Ovary (tissue), 9 donors: ENCODE data around the gene AHRR. TPM values are rescaled to one million over a fixed set of nuclear protein-coding genes. Genes with fewer than 3 reads are reported as not detected.
"Not testable (repeated sequence)": the region's sequence is repeated elsewhere in the genome, so short reads cannot be mapped to it uniquely, and the experiment has no call there.

Experiments used
- DNase-seq, 5 donors: peaks; one replicate each; pipeline ENCODE4 v3.0.0-alpha.2; 2019 to 2020
- H3K27ac ChIP-seq, 2 donors: fragments of 200-600 bp; one replicate each; pipeline versions ENCODE4 v1.5.1 to v1.8.0; 2019 to 2022
- H3K27me3 ChIP-seq: fragments of 200-600 bp; one replicate; pipeline ENCODE4 v1.8.0; 2022
- H3K36me3 ChIP-seq: fragments of 200-600 bp; sonication (generic); one replicate; pipeline ENCODE4 v1.5.1; 2019
- H3K4me1 ChIP-seq: one replicate; pipeline ENCODE4 v1.8.1; 2013; ENCODE audit warnings: mild to moderate bottlenecking, moderate library complexity; ENCODE audit not compliant: insufficient read depth
- H3K4me3 ChIP-seq: fragments of 200-600 bp; sonication (generic); one replicate; pipeline ENCODE4 v1.5.1; 2017
- H3K9me3 ChIP-seq, 2 donors: fragments of 200-600 bp in 1 of 2; sonication (generic) in 1 of 2; one replicate each; pipeline versions ENCODE4 v1.5.1 to v1.8.1; 2013 to 2019; ENCODE audit warnings: mild to moderate bottlenecking in 1 of 2, moderate library complexity in 1 of 2
- CTCF ChIP-seq, 3 donors: fragments of 450-650 bp in 2 of 3; fragments of 200-600 bp in 1 of 3; IDR thresholded peaks; one replicate each; pipeline versions ENCODE4 v1.5.1 to v1.8.0; 2016 to 2022; ENCODE audit warnings: antibody characterized with exemption in 3 of 3, mild to moderate bottlenecking in 1 of 3
- EP300 ChIP-seq: sonication (generic); formaldehyde crosslinking; IDR thresholded peaks from one replicate; pipeline ENCODE4 v1.6.1; 2017; ENCODE audit warnings: antibody characterized with exemption
- POLR2A ChIP-seq: fragments of 450-650 bp; IDR thresholded peaks from one replicate; pipeline ENCODE4 v1.6.1; 2017; ENCODE audit warnings: antibody characterized with exemption, mild to moderate bottlenecking, moderate library complexity
- WGBS, 3 donors: extraction: QIAGEN DNeasy Blood & Tissue Kit in 1 of 3; methylation state at CpG; one replicate each; pipeline versions ENCODE4 v1.1.5 to v1.1.7; 2013 to 2017; 5-methylcytosine and 5-hydroxymethylcytosine counted together
- intact Hi-C, 4 donors: fragments of 100-400 bp; cut with DNase I; formaldehyde crosslinking; loops; one replicate each; pipeline versions ENCODE4 v1.11.0 to v1.15.1; 2022 to 2023
- polyA plus RNA-seq, 2 donors: library from polyadenylated mRNA; stranded (reverse); fragments of 200-250 nt in 1 of 2; fragments of 350-450 nt in 1 of 2; fragmentation: Illumina TruSeq in 1 of 2; extraction: RNeasy Lipid Tissue Mini Kit (QIAGEN cat#74804) in 1 of 2; gene quantifications; one replicate each; pipeline ENCODE4 v1.2.3, GENCODE V29; 2013 to 2014
- total RNA-seq, 7 donors: library from RNA; depleted of rRNA in 2 of 7; stranded (reverse); fragments of >200 nt in 2 of 7; fragmentation: NEBNext Ultra II Directional in 3 of 7; extraction: Animal tissue kit (Norgen Biotek cat#: 25700) in 3 of 7; gene quantifications; one replicate each; pipeline versions ENCODE4 v1.1.0 to v1.2.4, GENCODE V29; 2016 to 2023
- donor health status: DM: no; HTN: no; CAD: no; lungs with moderate emphysema.
- donor health status: DM: no; HTN: no; CAD: no.
- donor health status: Bipolar disorder and iron deficiency.
- donor health status: DM: yes; HTN: yes; CAD: no.
- donor health status: DM: no; HTN: no; CAD: no.
- donor health status: DM: yes; HTN: yes; CAD: no.

AHRR gene
- total and polyA plus RNA-seq, 9 donors = 0.72 to 14.9 (median 2.0) TPM

- Histone ChIP-seq H3K9me3 (no peaks in the 10 kb centered on the region), H3K36me3 (no peaks in the 10 kb centered on the region), H3K4me3 (no peak overlapping the region), H3K27ac (no peak overlapping the region), H3K27me3 (no peaks in the 10 kb centered on the region), H3K4me1 (no peaks in the 10 kb centered on the region)
- TF ChIP-seq POLR2A = no peak
- no peak for TF ChIP-seq EP300
- TF ChIP-seq CTCF (IDR thresholded peaks at IDR 0.05) = no peak
- DNase-seq = no peak
- WGBS, 3 donors = 10 to 46% (median 30%) methylated on average over 2 of the region's 2 CpGs
- intact Hi-C loops = no loop called here
These were observed 22.8 kb upstream of the AHRR start for GRCh38 chr5:298737-299125.

- intact Hi-C loops = not testable (repeated sequence)
- WGBS, 3 donors = 45 to 78% (median 67%) methylated on average over 2 to 5 of the region's 5 CpGs
These were observed 21.6 kb upstream of the AHRR start for GRCh38 chr5:299921-300320.

DNA sequence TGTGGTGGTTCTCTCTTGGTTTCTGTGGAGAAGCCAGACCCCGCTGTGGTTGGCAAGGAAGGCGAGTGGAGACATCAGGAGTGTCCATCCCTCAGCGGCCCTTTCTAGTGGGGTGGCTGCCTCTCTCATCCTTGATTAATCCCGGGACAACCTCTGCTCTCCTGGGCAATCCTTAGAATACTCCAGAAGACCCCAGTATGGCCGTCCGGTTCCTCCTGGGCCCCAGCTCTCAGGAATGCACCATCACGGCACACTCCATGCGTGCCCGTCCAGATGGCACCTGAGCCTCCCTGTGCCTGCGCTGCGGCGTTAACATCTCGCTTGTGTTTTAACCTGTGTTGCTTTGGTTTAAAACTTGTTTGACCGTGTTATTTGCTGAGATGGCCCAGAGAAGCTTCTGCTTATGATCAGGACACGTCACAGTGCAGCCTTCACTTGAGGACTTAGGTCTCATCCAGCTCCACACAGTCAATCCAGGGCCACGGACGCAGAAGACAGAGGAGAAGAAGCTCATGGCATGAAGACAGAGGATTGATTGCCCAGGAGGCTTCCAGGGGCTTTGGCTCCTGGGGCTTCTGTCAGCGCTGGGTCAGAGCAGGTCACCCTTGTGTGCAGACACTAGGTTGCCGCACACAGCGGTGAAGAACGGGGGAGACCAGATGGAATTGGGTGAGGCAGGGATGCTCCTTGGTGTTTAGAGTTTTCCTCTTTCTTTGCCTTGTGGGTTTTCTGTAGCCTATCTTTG lies 20.7 kb upstream of the AHRR start:
- DNase-seq, H3K4me1 ChIP-seq, H3K27me3 ChIP-seq, H3K36me3 ChIP-seq, H3K9me3 ChIP-seq, intact Hi-C loops, H3K27ac ChIP-seq, H3K4me3 ChIP-seq: not testable (repeated sequence)
- WGBS, 3 donors = 87 to 94% (median 92%) methylated on average over 21 of the region's 21 CpGs

More at GRCh38 chr5:299921-300320, 21.6 kb upstream of the AHRR start:
- H3K4me1 ChIP-seq, DNase-seq, H3K4me3 ChIP-seq, H3K27me3 ChIP-seq, H3K27ac ChIP-seq, H3K36me3 ChIP-seq, H3K9me3 ChIP-seq: not testable (repeated sequence)

GRCh38 chr5:302416-302815 lies 19.1 kb upstream of the AHRR start:
- H3K36me3 ChIP-seq, H3K4me3 ChIP-seq, H3K9me3 ChIP-seq, H3K27me3 ChIP-seq, intact Hi-C loops, DNase-seq, H3K27ac ChIP-seq, H3K4me1 ChIP-seq: not testable (repeated sequence)
- 85 to 89% (median 87%) methylated on average over 8 of the region's 8 CpGs for WGBS, 3 donors

DNA sequence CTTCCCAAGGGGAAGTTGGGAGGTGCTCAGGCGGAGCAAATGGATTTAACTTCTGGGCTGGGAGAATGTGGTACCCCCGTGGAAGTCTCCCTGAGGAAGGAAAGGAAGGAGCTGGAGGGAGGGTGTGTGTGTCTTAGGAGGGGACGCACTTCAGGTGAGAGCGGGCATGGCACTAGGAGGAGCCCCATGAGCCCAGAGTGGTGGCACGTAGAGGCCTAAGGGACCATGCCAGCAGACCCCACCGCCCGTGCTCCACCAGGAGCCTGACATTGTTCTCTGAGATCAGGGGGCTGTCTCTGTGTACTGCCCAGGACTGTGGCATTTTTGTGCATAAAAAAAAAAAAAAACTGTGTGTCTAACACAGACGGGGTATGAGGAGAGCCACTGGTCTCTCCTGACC lies 18.5 kb upstream of the AHRR start:
- WGBS, 3 donors = 76 to 81% (median 80%) methylated on average over 8 of the region's 8 CpGs
- H3K4me3 ChIP-seq = no peak overlapping the region
- H3K4me1 ChIP-seq = no peaks in the 10 kb centered on the region
- no peak for DNase-seq
- no peaks in the 10 kb centered on the region for H3K27me3 ChIP-seq
- H3K9me3 ChIP-seq = no peaks in the 10 kb centered on the region
- H3K27ac ChIP-seq = no peak overlapping the region
- TF ChIP-seq POLR2A = no peak
- TF ChIP-seq EP300 = no peak
- TF ChIP-seq CTCF (IDR thresholded peaks at IDR 0.05) = no peak
- H3K36me3 ChIP-seq = no peaks in the 10 kb centered on the region
- intact Hi-C loops = no loop called here

DNA sequence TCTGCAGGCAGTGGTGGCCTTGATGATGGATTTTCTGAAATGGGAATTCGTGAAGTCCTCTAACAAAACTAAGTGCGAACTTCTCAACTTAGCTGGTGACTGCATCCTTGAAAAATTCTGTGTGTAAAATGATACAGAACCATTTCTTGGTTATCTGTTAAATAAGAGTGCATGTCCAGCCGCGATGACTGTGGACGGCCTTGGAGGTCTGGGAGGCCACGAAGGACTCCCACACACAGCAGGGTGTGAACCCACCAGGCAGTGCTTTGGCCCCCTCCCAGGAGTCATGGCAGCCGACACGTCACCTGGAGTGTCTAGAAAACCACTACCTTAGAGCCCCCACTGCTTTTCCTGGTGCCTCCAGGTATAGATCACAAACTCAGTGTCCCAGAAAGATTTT lies 17.8 kb upstream of the AHRR start:
- H3K4me1 ChIP-seq, H3K27me3 ChIP-seq, H3K36me3 ChIP-seq, H3K4me3 ChIP-seq, H3K27ac ChIP-seq, H3K9me3 ChIP-seq, intact Hi-C loops, DNase-seq: not testable (repeated sequence)
- WGBS, 3 donors = 47 to 75% (median 52%) methylated on average over 2 to 8 of the region's 8 CpGs
